GM21529 (cell line): ENCODE data around the gene PACC1.
A peak's percentile ranks its signal among the peaks of the same experiment; 100 is the strongest.

Source experiments
- ATAC-seq: cut with Tn5 transposase; IDR thresholded peaks from one replicate; pipeline ENCODE4 v1.9.1; 2021; ENCODE audit not compliant: unreplicated experiment

PACC1 gene

DNA sequence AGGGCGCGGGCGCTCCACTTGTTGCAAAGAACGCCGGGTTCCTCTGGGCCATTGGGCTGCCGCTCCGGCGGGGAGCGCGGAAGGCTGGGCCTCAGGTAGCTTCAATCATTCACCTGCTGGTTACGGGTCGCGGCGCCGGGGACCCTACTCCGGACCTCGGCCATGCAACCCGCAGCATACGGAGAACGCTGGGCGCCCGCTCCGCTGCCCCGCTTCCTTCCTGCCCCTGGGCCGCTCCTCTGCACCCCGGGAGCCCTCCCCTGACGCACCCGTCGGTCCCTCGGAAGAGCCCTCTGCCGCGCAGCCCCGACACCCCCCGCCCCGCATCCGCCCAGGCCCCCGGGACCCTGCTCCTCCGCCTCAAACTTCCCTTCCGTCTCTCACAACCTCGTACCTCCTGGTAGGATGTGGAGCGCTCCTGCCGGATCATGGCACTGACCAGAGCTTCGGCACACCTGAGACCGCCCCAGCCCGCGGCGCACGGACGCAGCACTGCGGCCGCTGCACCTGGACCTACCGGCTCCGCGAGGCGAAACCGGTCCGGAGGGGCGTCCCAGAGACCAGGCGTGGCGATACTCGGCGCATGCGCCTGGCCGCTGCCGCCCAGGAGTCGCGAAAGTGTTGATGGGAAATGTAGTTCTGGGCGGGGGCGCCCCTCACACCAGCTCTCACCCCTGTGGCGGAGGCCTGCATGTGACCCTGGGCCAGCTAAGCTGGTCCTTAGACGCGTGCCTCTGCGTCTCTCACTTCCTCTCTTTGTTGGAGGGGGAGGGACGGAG, at the start of gene PACC1:
TSS of gene PACC1 (minus strand) at position 559 of the 779 bp plus-strand sequence. CDS start at position 430, 129 bp downstream.
- ATAC-seq: peak; percentile 95

DNA sequence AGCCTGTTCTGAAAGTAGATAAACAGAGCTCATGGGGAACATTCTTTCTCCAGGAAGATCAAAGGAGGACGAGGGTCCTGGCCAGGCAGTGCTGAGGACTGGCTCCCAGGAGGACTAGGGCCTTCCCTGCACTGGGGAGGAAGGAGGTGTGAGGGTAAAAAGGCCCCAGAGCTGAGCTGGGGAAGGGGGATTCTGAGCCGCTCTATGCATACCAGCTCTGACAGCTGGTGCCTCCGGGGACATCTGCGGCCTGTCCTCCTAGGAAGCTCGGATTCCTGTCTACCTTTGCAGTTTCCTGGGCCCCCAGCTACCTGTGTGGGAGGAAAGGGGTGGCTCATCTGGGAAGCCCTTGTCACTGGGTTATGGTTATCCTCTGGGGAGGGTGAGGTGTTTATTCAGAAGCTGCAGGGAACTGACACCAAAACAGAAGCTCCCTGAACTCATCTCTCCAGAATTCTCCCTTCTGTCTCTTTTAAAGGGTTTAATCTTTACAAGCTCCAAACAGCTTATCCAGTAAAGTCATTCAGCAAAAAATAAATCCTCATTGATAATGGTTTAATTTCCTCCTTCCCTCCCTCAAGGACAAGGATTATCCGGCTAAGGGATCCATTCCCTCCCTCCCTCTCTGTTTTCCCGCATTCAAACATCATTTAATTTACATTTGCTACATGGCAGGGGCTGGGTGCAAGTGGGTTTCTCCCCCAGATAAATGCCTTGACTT, 49.0 kb upstream of the PACC1 start:
- no peak for ATAC-seq

DNA sequence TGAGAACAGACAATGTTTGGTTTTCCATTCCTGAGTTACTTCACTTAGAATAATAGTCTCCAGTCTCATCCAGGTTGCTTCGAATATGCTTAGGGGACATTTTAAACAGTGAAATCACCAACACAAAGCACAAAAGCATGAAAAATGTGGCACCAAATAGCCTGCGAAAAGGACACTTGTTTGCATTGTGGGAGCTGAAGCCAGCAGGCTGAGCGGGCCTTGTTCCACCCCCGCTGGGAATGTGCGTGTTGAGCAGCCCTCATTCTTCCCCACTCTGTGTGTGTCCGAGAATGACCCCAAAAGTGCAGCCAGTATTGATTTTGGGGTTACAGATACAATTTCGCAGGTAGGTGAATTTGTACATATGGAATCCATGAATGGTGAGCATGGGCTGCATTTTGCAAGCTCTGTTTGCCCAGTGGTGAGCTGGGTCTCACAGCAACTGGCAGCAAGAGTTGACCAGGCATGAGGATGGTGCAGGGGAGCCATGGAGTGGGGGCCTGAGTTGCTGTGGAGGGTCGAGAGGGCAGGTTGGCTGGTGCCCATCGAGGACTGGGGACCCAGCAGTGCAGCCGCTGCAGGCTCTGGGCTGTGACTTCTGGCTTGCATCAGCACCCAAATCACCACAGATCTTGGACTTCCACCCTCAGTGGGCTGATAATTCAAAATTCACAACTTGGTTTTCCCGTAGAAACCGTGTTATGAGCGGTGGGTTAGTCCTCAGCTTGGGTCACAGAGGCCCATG, 47.4 kb upstream of the PACC1 start:
- ATAC-seq: no peak

DNA sequence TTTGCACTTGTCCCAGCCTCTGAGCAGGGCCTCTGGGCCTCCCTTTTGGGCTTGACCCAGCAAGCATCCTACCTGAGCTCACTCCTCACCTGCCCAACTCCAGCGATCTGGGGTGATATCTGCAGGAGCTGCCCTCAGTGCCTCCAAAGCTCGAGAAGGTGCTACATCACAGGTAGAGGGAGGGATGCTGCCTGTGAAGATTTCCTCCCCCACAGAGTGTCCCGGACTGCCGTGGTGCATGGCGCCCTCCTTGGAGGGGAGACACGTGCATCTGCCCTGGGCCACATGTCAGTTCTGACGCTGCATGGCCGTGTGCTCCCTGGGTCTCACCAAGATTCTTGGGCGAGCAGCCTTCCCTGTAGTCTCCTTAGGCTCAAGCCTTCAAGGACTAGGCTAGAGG, 45.7 kb upstream of the PACC1 start:
- ATAC-seq: no peak

DNA sequence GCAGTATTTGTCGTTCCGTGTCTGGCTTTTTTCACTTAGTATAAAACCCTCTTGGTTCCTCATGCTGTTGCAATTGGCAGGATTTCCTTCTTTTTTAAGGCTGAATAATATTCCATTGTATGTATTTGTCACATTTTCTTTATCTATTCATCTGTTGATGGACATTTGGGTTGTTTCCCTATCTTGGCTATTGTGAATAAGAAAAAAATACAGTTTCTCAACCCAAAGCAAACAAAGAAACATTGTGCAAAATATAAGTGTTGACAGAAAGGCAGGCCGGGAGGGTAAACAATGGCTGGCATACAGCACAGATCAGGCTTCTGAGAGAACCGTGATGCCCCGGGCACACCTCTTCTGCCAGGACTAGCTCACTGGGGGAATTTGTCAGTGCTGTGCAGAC, 45.0 kb upstream of the PACC1 start:
- no peak for ATAC-seq

DNA sequence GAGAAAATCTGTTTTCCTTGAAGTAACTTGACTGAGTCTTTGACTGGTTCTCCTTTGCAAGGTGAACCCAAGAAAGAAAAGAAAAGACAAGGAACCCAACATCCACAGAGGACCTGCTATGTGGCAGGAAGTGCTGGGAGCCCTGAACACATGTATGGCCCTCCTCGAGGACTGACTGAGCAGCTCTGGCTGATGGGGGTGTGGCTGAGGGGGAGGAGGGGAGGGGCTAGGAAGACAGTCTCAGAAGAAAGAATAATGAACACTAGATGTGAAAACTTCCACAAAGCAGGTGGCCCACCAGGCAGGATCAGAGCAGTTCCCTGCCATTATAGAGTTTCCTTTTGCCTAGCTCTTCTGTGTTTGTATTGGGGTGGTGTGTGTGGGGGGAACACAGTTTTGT, 44.1 kb upstream of the PACC1 start:
- ATAC-seq: no peak

DNA sequence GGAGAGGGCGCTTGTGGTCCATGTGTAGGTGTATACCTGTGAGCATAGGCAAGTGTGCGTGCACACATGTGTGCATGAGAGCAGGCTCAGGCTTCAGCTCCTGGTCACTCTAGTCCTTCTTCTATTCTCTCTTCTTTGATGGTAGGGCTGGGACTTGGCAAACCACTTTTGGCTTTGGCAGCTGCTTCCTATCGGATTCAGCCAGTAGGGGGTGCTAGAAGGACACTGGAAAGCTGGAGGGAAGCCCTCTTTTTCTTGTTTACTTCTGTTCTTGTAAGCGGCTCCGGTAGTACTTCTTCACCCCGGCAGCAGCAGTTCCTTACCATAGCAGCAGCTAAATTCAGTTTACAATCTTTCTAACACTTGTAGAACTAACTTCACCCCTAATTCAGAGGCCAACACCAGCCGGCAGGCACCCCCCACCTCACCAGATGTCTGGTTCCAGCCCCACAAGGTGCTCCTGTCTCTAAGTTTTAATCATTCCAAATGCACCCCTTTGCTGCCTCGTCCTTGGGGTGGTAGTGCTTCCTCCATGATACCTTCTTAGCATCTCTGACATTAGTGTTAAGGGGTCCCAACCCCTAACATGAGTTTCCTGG, 43.2 kb upstream of the PACC1 start:
- no peak for ATAC-seq

DNA sequence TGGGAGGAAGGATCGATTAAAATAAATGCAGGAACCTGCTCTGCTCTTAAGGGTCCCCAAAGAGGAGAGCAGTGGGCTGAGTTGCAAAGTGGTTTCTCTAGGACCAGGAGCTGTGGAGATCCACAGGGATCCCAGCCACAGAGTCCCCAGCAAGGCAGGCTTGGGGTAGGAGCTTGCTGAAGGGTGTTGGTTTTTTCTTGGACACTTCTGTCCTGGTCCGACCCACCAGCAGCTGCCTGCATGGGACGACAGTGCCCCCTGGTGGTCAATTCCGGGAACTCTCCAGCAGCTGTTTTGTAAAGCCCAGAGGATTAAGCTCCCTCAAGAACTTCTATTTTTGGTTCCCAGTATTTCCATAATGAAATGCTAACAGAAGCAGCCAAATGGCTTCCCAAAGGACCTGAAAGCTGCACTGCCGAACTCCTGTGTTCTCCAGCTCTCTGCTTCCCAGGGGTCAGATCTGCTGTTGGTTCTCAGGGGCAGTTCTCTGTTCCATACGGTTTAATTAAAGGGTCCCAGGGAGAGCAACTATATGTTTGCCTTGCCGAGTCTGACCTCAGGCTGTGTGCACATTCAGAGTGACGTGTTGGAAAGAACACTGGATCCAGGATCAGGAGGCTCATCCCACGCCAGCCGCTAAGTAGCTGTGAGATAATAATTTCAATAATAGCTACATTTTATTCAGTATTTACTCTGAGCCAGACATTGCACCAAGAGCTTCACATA, 41.3 kb upstream of the PACC1 start:
- ATAC-seq: peak; percentile 78

DNA sequence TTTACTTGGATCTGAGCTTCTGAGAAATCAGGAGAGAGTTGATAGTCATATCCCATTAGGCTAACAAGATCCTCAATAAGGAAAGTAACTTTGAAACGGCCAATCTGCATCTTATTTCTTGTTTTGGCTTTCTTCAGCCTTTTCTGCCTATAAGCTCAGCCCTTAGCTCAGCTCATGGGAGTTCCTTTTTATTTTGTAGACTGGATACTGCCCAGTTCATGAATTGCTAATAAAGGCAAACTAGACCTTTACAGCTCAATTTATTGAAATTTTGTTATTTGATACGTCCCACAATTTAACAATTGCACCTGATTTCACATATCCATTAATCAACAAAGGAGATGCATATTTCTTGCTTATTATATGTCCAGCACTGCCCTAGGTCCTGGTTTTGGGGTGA, 40.7 kb upstream of the PACC1 start:
- ATAC-seq: no peak

DNA sequence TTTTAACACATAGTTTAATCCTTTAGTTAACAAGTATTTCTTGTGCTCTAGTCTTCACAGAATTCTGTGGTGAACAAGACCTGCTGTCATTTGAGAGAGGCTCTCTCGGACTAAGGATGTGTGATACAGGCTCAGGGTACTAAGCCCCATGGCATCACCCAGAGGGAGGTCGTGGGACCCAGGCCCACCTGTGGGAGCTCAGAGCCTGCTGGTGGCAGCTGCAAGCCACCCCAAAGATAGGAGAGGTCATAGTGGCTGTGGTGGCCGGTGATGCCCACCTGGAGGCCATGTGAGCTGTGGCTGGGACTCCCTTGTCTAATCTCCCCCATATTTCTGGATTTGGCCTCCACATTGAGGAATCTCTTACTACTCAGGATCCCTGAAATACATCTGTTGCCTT, 40.1 kb upstream of the PACC1 start:
- no peak for ATAC-seq

DNA sequence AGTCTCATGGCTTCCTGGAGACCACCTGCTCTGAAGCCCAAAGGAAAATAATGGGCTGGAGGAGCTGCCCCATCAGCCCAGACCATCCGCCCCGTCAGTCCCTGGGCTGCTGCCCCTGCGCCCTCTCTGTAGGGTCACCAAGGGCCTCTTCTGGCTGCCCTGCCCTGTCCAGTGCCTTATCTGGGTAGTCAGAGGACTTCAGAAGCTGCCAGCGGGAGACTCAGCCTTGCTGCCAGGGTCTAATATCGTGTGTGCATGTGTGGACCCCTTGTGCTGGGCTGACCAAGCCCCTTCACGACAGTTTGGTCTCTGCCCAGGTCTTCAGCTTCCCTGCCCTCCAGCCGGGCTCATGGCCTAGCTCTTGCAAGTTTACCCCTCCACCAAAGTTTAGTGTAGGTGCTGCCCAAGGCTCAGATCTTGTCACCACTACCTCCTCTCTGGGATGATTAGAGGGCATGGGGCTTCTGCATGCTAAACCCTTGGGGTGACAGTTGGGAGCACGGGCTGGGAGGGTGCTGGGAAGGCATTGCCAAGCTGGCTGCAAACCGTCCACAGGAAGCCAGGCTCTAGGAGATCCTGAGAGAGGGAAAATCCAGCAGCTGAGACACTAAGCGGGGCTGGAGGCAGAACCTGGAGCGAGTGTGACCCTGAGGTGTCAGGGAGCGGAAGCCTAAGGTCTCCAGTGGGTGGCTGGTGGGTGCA, 38.6 kb upstream of the PACC1 start:
- ATAC-seq: no peak

DNA sequence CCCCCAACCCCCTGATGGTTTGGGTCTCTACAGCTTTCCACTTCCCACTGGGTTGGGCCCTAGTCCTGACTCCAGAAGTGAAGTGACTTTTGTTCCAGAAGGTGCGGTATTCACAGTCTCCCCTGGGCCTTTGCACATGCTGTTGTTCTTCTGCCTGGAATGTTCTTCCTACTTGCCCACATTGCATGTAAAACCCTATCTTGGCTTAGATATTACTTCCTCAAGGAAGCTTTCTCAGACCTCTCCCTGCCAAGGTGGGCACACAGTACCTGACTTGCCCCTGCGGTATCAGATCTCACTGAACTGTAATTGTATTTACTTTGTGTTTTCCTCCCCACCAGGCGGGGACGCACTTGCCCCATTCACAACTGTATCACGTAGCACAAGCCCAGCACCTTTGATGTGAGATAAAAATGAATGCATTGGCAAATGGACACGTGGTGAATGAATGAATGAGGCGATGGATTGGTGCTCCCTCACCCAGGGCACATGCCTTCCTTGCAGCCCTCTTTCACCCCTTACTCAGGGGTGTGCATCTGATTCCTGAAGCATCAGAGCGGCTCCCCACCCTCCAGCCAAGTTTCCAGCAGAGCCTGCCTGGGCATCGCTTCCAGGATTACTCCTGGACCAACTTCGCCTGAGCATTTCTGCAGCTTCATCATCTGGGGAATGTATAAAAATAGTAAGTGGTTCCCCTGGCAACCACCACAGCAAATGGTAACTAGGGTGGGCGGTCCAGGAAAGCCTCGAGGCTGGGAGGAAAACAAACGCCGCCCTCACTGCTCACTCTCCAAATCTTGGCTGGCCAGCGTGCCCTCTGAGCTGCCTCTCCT, 37.9 kb upstream of the PACC1 start:
- no peak for ATAC-seq

DNA sequence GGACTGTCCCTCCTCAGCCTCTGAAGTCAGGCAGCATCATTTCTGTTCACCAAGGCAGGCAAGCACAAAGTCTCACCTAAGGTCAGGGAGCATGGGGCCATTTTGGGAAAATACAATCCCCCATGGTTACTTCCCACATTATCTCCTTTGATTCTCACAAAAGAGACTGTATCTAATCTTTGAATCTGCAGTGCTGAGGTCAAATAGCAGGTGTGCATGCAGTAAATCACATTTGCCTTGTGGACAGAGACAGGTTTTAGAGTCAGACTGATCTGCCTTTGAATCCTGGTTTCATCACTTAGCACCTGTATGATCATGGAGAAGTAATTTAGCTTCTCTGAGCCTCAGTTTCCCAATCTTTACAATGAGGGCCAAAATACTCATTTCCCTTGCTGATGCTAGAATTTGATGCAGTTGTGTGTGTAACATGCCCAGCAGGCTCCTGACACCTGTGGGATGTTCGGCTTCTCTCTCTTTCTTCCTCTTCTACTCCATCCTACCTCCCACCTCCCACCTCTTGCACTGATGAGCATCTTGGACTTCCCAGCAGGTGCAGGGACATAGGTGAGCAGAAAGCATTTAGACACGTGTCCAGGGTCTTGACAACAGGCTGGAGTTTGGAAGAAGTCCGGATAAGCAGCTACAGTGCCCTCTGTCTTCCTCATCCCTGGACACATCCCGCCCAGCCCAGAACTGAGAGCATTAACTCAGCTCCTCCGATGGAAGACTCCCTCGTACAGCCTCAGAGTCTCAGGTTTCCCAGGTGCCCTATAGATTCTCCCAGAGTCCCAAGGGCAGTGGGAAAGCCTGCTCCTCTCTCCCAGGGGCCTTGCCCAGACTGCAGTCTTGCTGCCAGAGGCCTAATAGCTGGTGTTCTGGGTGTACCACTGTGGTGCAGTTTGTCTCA, 37.0 kb upstream of the PACC1 start:
- ATAC-seq: no peak

DNA sequence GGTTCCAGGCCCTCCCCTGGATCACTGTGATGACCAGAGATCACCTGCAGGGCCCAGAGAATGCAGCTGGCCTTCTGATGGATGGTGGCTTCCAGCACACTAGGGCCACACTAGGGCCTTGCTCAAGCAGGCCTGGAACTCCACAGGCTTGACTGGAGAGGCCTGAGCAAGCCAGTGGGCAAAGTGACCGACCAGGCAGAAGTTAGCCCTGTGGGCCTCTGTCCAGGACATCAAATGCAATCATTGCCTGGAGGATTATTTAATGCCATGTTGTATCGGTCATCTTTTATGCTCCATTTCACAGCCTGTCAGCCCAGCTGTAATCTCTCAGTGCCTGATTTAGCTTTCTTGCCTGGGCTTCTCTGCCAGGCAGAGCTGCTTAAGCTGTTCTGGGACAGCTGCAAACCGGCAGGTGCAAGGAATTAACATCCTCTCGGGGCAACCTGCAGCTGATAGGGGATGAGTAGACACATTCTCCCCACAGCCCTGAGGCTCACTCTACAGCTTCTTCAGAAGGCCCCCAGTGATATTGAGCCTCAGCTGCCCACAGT, 35.7 kb upstream of the PACC1 start:
- ATAC-seq: no peak

DNA sequence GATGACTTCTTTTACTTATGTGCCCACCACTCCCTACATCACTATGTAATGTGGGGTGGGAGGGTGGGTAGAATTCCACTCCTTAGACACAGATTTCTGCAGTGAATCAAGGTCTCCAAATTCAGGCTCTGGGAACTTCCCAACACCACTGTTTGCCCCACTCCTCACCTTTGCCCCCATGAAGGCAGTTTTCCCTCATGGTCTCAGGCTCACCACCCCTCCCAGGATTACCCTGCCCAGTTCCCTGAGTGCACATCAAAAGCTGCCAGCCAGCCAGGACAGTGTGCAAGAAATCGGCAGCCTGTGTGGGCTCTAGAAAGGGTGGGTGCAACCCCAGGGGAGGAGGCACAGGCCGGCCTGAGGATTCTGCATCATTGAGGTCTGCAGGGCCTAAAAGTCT, 32.8 kb upstream of the PACC1 start:
- no peak for ATAC-seq

DNA sequence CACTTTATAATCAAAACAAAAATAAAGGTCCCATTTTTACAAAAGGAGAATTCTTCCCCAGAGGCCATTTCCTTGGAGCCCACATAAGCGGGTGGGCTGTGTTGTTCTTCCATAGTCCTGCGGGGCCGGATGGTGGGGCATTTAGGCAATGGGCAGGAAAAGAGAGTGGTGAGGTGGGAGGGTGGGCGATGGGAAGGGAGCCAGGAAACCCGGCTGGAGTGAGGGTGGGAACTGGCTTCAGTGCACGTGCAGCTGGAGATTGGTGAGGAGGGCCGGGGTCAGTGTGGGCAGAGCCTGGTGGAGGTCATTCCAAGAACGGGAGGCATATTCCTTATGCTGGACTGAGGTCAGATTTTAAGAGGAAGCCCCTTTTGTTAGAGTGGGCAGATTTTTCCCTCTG, 31.6 kb upstream of the PACC1 start:
- no peak for ATAC-seq

DNA sequence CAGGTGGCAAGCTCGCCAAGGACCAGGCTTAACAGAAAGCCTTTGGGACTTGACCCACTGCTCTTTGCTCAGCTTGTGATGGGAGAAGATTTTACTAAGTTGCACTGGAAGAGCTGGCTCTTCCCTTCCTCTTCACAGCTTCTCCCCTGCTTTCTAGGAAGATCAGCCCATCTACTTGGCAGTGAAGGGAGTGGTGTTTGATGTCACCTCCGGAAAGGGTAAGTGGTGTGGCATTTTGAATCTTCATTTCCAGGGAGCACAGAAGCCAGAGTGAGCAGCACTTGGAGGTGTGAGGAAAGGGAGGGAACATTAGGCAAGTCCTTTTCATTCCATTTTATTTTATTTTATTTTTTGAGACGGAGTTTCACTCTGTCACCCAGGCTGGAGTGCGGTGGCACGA, 27.7 kb upstream of the PACC1 start:
- no peak for ATAC-seq

DNA sequence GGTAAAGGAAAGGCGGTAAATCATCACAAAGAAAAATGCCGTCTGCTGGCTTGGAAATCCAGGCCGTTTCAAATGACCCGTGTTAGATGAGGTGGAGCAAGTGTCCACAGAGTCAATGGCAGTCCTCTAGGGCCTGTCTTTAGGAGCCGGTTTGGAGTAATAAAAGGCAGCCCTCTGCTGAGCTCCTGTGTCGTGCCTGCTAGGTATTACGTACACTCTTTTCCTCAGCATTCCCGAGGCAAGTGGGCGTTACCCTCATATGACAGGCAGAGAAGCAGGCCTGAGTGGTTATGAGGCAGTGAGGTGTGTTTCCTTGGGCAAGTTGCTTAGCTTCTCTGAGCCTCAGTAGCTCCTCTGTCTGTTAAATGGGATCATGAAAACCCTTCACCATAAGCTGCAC, 25.7 kb upstream of the PACC1 start:
- ATAC-seq: no peak
